ENCODE data around the gene TBCB. TPM values are rescaled to one million over a fixed set of nuclear protein-coding genes. Genes with fewer than 3 reads are reported as not detected.
A peak's percentile ranks its signal among the peaks of the same experiment; 100 is the strongest.

The TBCB gene
- total and polyA plus RNA-seq, 9 of the 15 experiments (the other 6 are each of a cell fraction or from before 2014, with no cell fraction given), result 3.5 to 115 (median 58.9) TPM

DNA sequence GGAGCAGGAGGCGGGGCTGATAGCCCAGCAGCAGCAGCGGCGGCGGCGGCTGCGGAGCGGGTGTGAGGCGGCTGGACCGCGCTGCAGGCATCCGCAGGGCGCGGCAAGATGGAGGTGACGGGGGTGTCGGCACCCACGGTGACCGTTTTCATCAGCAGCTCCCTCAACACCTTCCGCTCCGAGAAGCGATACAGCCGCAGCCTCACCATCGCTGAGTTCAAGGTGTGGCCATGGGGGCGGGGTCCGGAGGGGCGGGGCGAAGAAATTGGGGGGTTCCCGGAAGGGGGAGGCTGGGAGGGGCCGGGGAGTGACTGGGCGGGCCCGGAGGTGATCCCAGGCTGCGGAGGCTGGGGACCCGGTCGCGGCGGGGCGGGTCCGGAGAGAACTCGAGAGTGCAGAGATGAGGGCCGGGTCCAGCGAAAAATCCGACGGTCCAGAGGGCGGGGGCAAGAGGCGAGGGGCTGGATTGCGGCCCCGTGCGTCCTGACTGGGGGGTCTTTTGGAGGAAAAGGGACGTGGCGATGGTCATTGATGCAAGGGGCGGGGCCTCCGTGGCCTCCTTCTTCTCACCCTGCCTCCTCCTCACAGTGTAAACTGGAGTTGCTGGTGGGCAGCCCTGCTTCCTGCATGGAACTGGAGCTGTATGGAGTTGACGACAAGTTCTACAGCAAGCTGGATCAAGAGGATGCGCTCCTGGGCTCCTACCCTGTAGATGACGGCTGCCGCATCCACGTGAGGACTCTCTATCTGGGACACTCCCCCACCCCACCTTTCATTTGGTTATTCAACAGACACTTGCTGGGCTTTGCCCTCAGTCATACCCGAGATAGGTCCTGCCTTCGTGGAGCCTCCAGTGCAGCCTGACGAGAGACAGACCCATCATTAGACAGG lies at the start of gene TBCB (continued):
- TF ChIP-seq CSDE1 (IDR thresholded peaks at IDR 0.05) (no peak), ELF1 (tag; IDR thresholded peaks at IDR 0.05) (peak; percentile 73; the same call in 1 of the 2 replicates), LEF1 (IDR thresholded peaks at IDR 0.05) (no peak), TRIM25 (IDR thresholded peaks at IDR 0.05; ENCODE audit: borderline replicate concordance) (no peak), SNIP1 (IDR thresholded peaks at IDR 0.05; ENCODE audit: low read depth) (no peak), NEUROD1 (IDR thresholded peaks at IDR 0.05; ENCODE audit: borderline replicate concordance, low read depth, low read length, partially characterized antibody) (peak; percentile 5), ZBTB8A (IDR thresholded peaks at IDR 0.05; ENCODE audit: partially characterized antibody) (no peak), ZNF639 (CRISPR knock-in tag; conservative IDR thresholded peaks at IDR 0.05 in 1 of 2, IDR thresholded peaks at IDR 0.05 in 1 of 2) (peak in 1 of 2 experiments; percentile 60; a peak in 1 of 4 replicates), TAF9B (IDR thresholded peaks at IDR 0.05; ENCODE audit: partially characterized antibody) (no peak), ZBTB7A (IDR thresholded peaks at IDR 0.05; ENCODE audit: borderline replicate concordance, control insufficient read depth, low read depth, low read length) (peak; percentile 30; the same call in 1 of the 2 replicates), CXXC5 (CRISPR knock-in tag; IDR thresholded peaks at IDR 0.05) (no peak), CEBPG (CRISPR knock-in tag; IDR thresholded peaks at IDR 0.05) (no peak), CEBPG (tag; conservative IDR thresholded peaks at IDR 0.05 in 1 of 2, IDR thresholded peaks at IDR 0.05 in 1 of 2) (no peak), XRCC3 (IDR thresholded peaks at IDR 0.05) (no peak), RB1 (IDR thresholded peaks at IDR 0.05; ENCODE audit: low read depth) (0 out of 2 replicates have a peak, but pooled peaks have one; percentile 60), CREM (IDR thresholded peaks at IDR 0.05; ENCODE audit: low read depth) (peak; percentile 73), HDAC3 (IDR thresholded peaks at IDR 0.05; ENCODE audit: borderline replicate concordance, partially characterized antibody) (no peak), E2F3 (CRISPR knock-in tag; IDR thresholded peaks at IDR 0.05) (no peak), ZNF644 (tag; IDR thresholded peaks at IDR 0.05; ENCODE audit: low read depth) (no peak), KAT8 (IDR thresholded peaks at IDR 0.05; ENCODE audit: low read depth) (no peak), CTBP1 (IDR thresholded peaks at IDR 0.05; ENCODE audit: borderline replicate concordance) (peak; percentile 68), CTCF (IDR thresholded peaks at IDR 0.05 in 2 of 3, conservative IDR thresholded peaks at IDR 0.05 in 1 of 3; ENCODE audit: insufficient read depth in 2 of 3, low read depth in 1 of 3, low read length in 3 of 3) (no peak)

All from K562 (cell line).